CD14-positive monocyte (primary cell): ENCODE measurements around the gene LRBA. TPM values are rescaled to one million over a fixed set of nuclear protein-coding genes. Genes with fewer than 3 reads are reported as not detected.
"Not testable (repeated sequence)": the region's sequence is repeated elsewhere in the genome, so short reads cannot be mapped to it uniquely, and the experiment has no call there.

Source experiments
- DNase-seq, 3 donors: peaks; one replicate each; pipeline ENCODE4 v3.0.0-alpha.2; 2011 to 2022
- H2AFZ ChIP-seq: 2 replicates; pipeline ENCODE4 v1.6.0; 2012; ENCODE audit warnings: mild to moderate bottlenecking, low read depth, low read length, inconsistent platforms; ENCODE audit not compliant: insufficient read depth, poor library complexity, severe bottlenecking
- H3K27ac ChIP-seq, 2 donors: 1 replicate in 1 of 2; 2 replicates in 1 of 2; pipeline ENCODE4 v1.5.1; 2012 to 2013; ENCODE audit warnings: low read length in 2 of 2, control low read depth in 1 of 2, inconsistent platforms in 1 of 2, low read depth in 1 of 2, mild to moderate bottlenecking in 1 of 2
- H3K27me3 ChIP-seq, 2 donors: one replicate each; pipeline versions ENCODE4 v1.6.0 to v1.6.1; 2011 to 2013; ENCODE audit warnings: low read length in 2 of 2; ENCODE audit not compliant: control insufficient read depth in 2 of 2, insufficient read depth in 2 of 2
- H3K36me3 ChIP-seq, 2 donors: replicated peaks in 1 of 2; 1 replicate in 1 of 2; 2 replicates in 1 of 2; pipeline versions ENCODE4 v1.5.1 to v1.6.1; 2012 to 2013; ENCODE audit warnings: low read length in 2 of 2, control low read depth in 1 of 2, inconsistent platforms in 1 of 2, mild to moderate bottlenecking in 1 of 2; ENCODE audit not compliant: insufficient read depth in 2 of 2, control insufficient read depth in 1 of 2
- H3K4me1 ChIP-seq, 2 donors: 1 replicate in 1 of 2; 2 replicates in 1 of 2; pipeline versions ENCODE4 v1.5.1 to v1.6.1; 2012 to 2013; ENCODE audit warnings: low read length in 2 of 2, control low read depth in 1 of 2, inconsistent platforms in 1 of 2, mild to moderate bottlenecking in 1 of 2, moderate library complexity in 1 of 2; ENCODE audit not compliant: insufficient read depth in 2 of 2, control insufficient read depth in 1 of 2
- H3K4me2 ChIP-seq: replicated peaks from 2 replicates; pipeline ENCODE3; 2012; ENCODE audit warnings: low read length, moderate library complexity, mild to moderate bottlenecking; ENCODE audit not compliant: poor library complexity, severe bottlenecking; ENCODE audit errors: extremely low read depth
- H3K4me3 ChIP-seq, 3 experiments: fragments of 200-600 bp in 1 of 3; sonication (generic) in 1 of 3; replicated peaks in 1 of 3; 1 replicate in 2 of 3; 2 replicates in 1 of 3; pipeline ENCODE4 v1.5.1; 2011 to 2013; ENCODE audit warnings: low read length in 3 of 3, mild to moderate bottlenecking in 3 of 3, control low read depth in 2 of 3, low read depth in 2 of 3, inconsistent platforms in 1 of 3, moderate library complexity in 1 of 3
- H3K79me2 ChIP-seq: 2 replicates; pipeline ENCODE4 v1.6.0; 2012; ENCODE audit warnings: mild to moderate bottlenecking, control low read depth, inconsistent platforms, low read length, moderate library complexity; ENCODE audit not compliant: insufficient read depth
- H3K9ac ChIP-seq: 2 replicates; pipeline ENCODE4 v1.6.0; 2017; ENCODE audit warnings: low read length, mild to moderate bottlenecking; ENCODE audit not compliant: insufficient read depth, poor library complexity, severe bottlenecking
- H3K9me3 ChIP-seq, 2 donors: replicated peaks in 1 of 2; 1 replicate in 1 of 2; 2 replicates in 1 of 2; pipeline versions ENCODE4 v1.5.1 to v1.6.1; 2012 to 2013; ENCODE audit warnings: low read length in 2 of 2, control low read depth in 1 of 2; ENCODE audit not compliant: control insufficient read depth in 1 of 2, insufficient read depth in 1 of 2
- H4K20me1 ChIP-seq: 2 replicates; pipeline ENCODE4 v1.6.0; 2012; ENCODE audit warnings: mild to moderate bottlenecking, low read length, control low read depth, moderate library complexity; ENCODE audit not compliant: insufficient read depth
- H3K27ac Mint-ChIP-seq, 7 donors: one replicate each; pipeline ENCODE4 v1.8.0; 2020; ENCODE audit warnings: mild to moderate bottlenecking in 7 of 7, mixed read lengths in 7 of 7, moderate library complexity in 6 of 7, inconsistent platforms in 2 of 7
- H3K27me3 Mint-ChIP-seq, 3 donors: one replicate each; pipeline ENCODE4 v1.8.0; 2021 to 2022; ENCODE audit warnings: low read depth in 3 of 3, mild to moderate bottlenecking in 3 of 3, mixed read lengths in 3 of 3, moderate library complexity in 3 of 3, inconsistent platforms in 1 of 3
- H3K36me3 Mint-ChIP-seq, 2 donors: one replicate each; pipeline ENCODE4 v1.8.0; 2020; ENCODE audit warnings: mixed read lengths in 2 of 2, inconsistent platforms in 1 of 2, mild to moderate bottlenecking in 1 of 2
- H3K4me1 Mint-ChIP-seq: one replicate; pipeline ENCODE4 v1.8.0; 2020; ENCODE audit warnings: mild to moderate bottlenecking, mixed read lengths
- H3K4me3 Mint-ChIP-seq, 2 donors: one replicate each; pipeline ENCODE4 v1.8.0; 2020; ENCODE audit warnings: mild to moderate bottlenecking in 2 of 2, mixed read lengths in 2 of 2, moderate library complexity in 1 of 2
- H3K9me3 Mint-ChIP-seq, 7 donors: one replicate each; pipeline ENCODE4 v1.8.0; 2020 to 2022; ENCODE audit warnings: mixed read lengths in 7 of 7, mild to moderate bottlenecking in 6 of 7, moderate library complexity in 6 of 7, inconsistent platforms in 2 of 7
- CTCF ChIP-seq: fragments of 200-600 bp; IDR thresholded peaks from one replicate; pipeline ENCODE4 v1.8.0; 2022; ENCODE audit warnings: antibody characterized with exemption, mild to moderate bottlenecking
- WGBS: methylation state at CpG from one replicate; pipeline ENCODE4 v1.1.5; 2013; ENCODE audit warnings: missing lambda C conversion rate; ENCODE audit not compliant: insufficient coverage; 5-methylcytosine and 5-hydroxymethylcytosine counted together
- intact Hi-C, 2 donors: fragments of 100-400 bp; cut with micrococcal nuclease; formaldehyde crosslinking; loops; one replicate each; pipeline versions ENCODE4 v1.15.0 to v1.15.1; 2023
- polyA minus RNA-seq: library from RNA; depleted of rRNA, polyadenylated mRNA; stranded (reverse); fragments of >200 nt; gene quantifications from 2 replicates; pipeline ENCODE4 v1.2.3, GENCODE V29; 2012
- polyA plus RNA-seq, 3 donors: library from polyadenylated mRNA; depleted of rRNA in 1 of 3; unstranded in 2 of 3; stranded (reverse) in 1 of 3; fragments of 300-500 nt in 2 of 3; fragments of >200 nt in 1 of 3; fragmentation: Illumina TruSeq in 2 of 3; gene quantifications; 1 replicate in 2 of 3; 2 replicates in 1 of 3; pipeline ENCODE4 v1.2.3, GENCODE V29; 2012 to 2021
- total RNA-seq, 12 experiments: library from RNA in 1 of 12; stranded (reverse) in 1 of 12; fragments of 120-200 nt in 1 of 12; gene quantifications; one replicate each; pipeline ENCODE4 v1.2.4 and lab custom pipeline; 2013 to 2026; ENCODE audit warnings: mixed read lengths in 6 of 12, inconsistent platforms in 1 of 12

The LRBA gene
- total RNA-seq (2013): 10.7 TPM
- polyA plus RNA-seq (1 to 10 TPM; 1.5 to 5.5 (median 4.4) TPM), polyA minus RNA-seq (8.9 and 9.0 TPM in 2 replicates), total RNA-seq (lab: John Stamatoyannopoulos, UW) (15.9 to 82.4 (median 53.2) reads per million in 11 experiments)

GRCh38 chr4:151014521-151015458, at the start of gene LRBA:
Gene LRBA, minus strand, starts transcription at chr4:151015284. Its CDS starts 642 bp downstream, at chr4:151014642.
- Histone ChIP-seq H3K27ac (peak within 1 kb of the TSS; percentile 29 to 82), H3K4me2 (peak within 1 kb of the TSS; percentile 89), H2AFZ (peak within 1 kb of the TSS; percentile 99), H3K9me3 (no peaks in the 10 kb centered on the region), H3K4me1 (peaks cover 28 to 35% of the 10 kb centered on the region in 2 donors), H4K20me1 (no peaks in the 10 kb centered on the region), H3K79me2 (peaks cover 11% of the 10 kb centered on the region), H3K4me3 (peak within 1 kb of the TSS; percentile 82 to 98 (median 88)), H3K9ac (peak within 1 kb of the TSS; percentile 83), H3K36me3 (no peaks in the 10 kb centered on the region), H3K27me3 (no peaks in the 10 kb centered on the region)
- DNase-seq: peak in 1 of 3 donors; percentile 12
- Mint-ChIP-seq H3K27ac (peak within 1 kb of the TSS; percentile 63 to 95 (median 86)), H3K36me3 (no peaks in the 10 kb centered on the region), H3K27me3 (peaks cover 0 to 9% (median 3%) of the 10 kb centered on the region in 3 donors), H3K4me3 (peak within 1 kb of the TSS; percentile 100), H3K4me1 (peaks cover 30% of the 10 kb centered on the region), H3K9me3 (peaks cover 0 to 2% (median 0%) of the 10 kb centered on the region in 7 donors)
- no peak for TF ChIP-seq CTCF
- intact Hi-C loops: loop anchor here in 1 of 2 donors (5.0 kb wide), 1 partner anchor 307 kb away; no protein-coding TSS in a partner anchor
- WGBS: 0% methylated on average over 11 of the region's 37 CpGs

GRCh38 chr4:151063143-151063542, 48.1 kb upstream of the LRBA start:
- H3K36me3 ChIP-seq, H3K27ac ChIP-seq, H3K9me3 ChIP-seq, H2AFZ ChIP-seq, H3K4me1 ChIP-seq, H3K4me1 Mint-ChIP-seq, H3K79me2 ChIP-seq, H3K9me3 Mint-ChIP-seq, H3K4me3 ChIP-seq, H4K20me1 ChIP-seq, H3K27me3 Mint-ChIP-seq, H3K36me3 Mint-ChIP-seq, H3K27ac Mint-ChIP-seq, DNase-seq, H3K27me3 ChIP-seq, H3K4me3 Mint-ChIP-seq, H3K4me2 ChIP-seq, H3K9ac ChIP-seq, intact Hi-C loops: not testable (repeated sequence)
- WGBS: 96% methylated on average over 3 of the region's 3 CpGs
